Measurements from ENCODE around the gene MORC2. TPM values are rescaled to one million over a fixed set of nuclear protein-coding genes. Genes with fewer than 3 reads are reported as not detected.

Gene MORC2
- total RNA-seq, 2 donors from 2014 or later = 34.9 to 36.3 TPM

DNA sequence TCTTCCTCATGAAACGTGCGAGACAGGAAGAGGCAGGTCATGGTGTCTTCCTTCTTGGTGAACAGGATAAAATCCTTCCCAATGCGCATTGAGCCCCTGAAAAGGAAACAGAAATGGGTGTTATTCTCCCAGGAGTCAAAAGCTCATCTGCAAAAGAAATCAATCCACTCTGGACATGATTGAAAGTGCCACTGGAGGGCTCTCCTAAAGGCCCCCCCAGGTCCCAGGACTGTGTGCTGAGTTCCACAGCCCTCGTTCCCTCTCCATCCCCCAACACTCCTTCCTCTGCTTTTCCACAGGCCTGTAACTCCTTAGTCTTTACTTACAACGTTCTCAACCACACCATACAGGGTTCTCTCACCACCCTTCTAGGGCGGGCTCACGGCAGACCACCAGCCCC lies 22.2 kb downstream of the MORC2 start:
- H3K9ac ChIP-seq (ENCODE audit: extremely low read depth, low read length, poor library complexity, severe bottlenecking) = no peak overlapping the region
- peaks cover 7% of the 10 kb centered on the region for H3K4me1 ChIP-seq (ENCODE audit: control insufficient read depth, insufficient read depth, low read length)
- H3K9me3 Mint-ChIP-seq = no peaks in the 10 kb centered on the region
- peaks cover 95% of the 10 kb centered on the region for H3K36me3 ChIP-seq (ENCODE audit: control insufficient read depth, insufficient read depth, low read length)
- no peaks in the 10 kb centered on the region for H3K27me3 Mint-ChIP-seq (ENCODE audit: insufficient read depth)
- no peaks in the 10 kb centered on the region for H3K27me3 ChIP-seq (ENCODE audit: control insufficient read depth, insufficient read depth, low read length, poor library complexity, severe bottlenecking)
- H3K27ac ChIP-seq (ENCODE audit: low read depth, low read length) = no peak overlapping the region
- H3K4me3 Mint-ChIP-seq = no peak overlapping the region
- TF ChIP-seq, protein P1, sequence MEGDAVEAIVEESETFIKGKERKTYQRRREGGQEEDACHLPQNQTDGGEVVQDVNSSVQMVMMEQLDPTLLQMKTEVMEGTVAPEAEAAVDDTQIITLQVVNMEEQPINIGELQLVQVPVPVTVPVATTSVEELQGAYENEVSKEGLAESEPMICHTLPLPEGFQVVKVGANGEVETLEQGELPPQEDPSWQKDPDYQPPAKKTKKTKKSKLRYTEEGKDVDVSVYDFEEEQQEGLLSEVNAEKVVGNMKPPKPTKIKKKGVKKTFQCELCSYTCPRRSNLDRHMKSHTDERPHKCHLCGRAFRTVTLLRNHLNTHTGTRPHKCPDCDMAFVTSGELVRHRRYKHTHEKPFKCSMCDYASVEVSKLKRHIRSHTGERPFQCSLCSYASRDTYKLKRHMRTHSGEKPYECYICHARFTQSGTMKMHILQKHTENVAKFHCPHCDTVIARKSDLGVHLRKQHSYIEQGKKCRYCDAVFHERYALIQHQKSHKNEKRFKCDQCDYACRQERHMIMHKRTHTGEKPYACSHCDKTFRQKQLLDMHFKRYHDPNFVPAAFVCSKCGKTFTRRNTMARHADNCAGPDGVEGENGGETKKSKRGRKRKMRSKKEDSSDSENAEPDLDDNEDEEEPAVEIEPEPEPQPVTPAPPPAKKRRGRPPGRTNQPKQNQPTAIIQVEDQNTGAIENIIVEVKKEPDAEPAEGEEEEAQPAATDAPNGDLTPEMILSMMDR (conservative IDR thresholded peaks at IDR 0.05) = no peak
- peaks cover 4% of the 10 kb centered on the region for H3K4me1 Mint-ChIP-seq
- peak overlapping the region; percentile 71 for H3K27ac Mint-ChIP-seq
- H3K4me3 ChIP-seq (ENCODE audit: low read length) = no peak overlapping the region
- H3K9me3 ChIP-seq (ENCODE audit: control insufficient read depth, low read length) = no peaks in the 10 kb centered on the region
- H3K36me3 Mint-ChIP-seq (ENCODE audit: low read depth) = peaks cover 71% of the 10 kb centered on the region
- WGBS, 2 experiments (ENCODE audit: insufficient coverage in 1 of 2, insufficient read length in 1 of 2) = 85 to 93% methylated on average over 5 to 7 of the region's 7 CpGs
- DNase-seq = no peak

DNA sequence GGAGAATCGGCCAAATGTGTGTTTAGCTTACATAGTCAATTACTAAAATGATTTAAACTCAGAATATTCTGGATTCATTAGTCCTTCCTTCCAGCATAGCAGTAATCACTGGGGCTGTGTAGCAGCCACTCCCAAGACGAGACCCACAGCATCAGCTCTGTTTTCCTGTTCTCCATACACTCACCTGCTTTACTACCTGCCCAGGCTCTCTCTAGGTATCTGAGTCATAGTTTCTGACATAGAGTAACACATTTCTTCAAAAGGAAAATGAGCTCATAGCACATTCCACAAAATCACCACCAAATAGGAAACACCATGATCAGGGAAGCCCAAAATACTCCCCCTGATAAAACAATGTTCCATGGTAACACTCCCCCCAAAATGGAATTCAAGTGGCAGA lies 22.9 kb downstream of the MORC2 start:
- 90% methylated on average over 1 of the region's 2 CpGs; no CpG with 5 or more reads in 1 of the 2 experiments for WGBS, 2 experiments (ENCODE audit: insufficient coverage in 1 of 2, insufficient read length in 1 of 2)
- H3K4me3 Mint-ChIP-seq = no peak overlapping the region

DNA sequence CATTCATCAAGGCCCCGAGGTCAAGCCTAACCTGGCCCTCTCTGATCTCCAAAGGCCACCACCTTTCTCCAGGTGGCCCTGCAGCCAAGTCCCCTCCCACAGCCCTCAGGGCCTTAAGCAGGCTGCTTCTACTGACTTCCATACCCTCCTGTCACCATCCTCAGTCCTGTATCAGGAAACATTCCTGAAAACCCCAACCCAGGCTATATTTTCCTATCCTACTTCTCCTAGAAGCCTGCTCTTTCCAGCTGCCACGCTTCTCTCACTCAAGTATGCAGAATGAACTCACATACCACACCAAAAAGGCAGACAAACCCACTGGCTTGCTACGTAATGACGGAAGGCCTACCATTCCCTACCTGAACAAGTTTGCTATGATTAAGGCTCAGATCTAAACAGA lies 23.6 kb downstream of the MORC2 start:
- no peaks in the 10 kb centered on the region for H3K27me3 ChIP-seq (ENCODE audit: control insufficient read depth, insufficient read depth, low read length, poor library complexity, severe bottlenecking)
- H3K9ac ChIP-seq (ENCODE audit: extremely low read depth, low read length, poor library complexity, severe bottlenecking) = no peak overlapping the region
- Mint-ChIP-seq H3K9me3 (no peaks in the 10 kb centered on the region), H3K27me3 (ENCODE audit: insufficient read depth) (no peaks in the 10 kb centered on the region), H3K36me3 (ENCODE audit: low read depth) (peaks cover 71% of the 10 kb centered on the region), H3K4me1 (peaks cover 4% of the 10 kb centered on the region), H3K27ac (no peak overlapping the region), H3K4me3 (no peak overlapping the region)
- peaks cover 7% of the 10 kb centered on the region for H3K4me1 ChIP-seq (ENCODE audit: control insufficient read depth, insufficient read depth, low read length)
- H3K36me3 ChIP-seq (ENCODE audit: control insufficient read depth, insufficient read depth, low read length) = peaks cover 95% of the 10 kb centered on the region
- no peak overlapping the region for H3K27ac ChIP-seq (ENCODE audit: low read depth, low read length)
- WGBS, 2 experiments (ENCODE audit: insufficient coverage in 1 of 2, insufficient read length in 1 of 2) = 97 to 100% methylated on average over 1 to 4 of the region's 4 CpGs
- H3K4me3 ChIP-seq (ENCODE audit: low read length) = no peak overlapping the region
- no peak for DNase-seq
- TF ChIP-seq, protein P1 (conservative IDR thresholded peaks at IDR 0.05) = no peak
- no peaks in the 10 kb centered on the region for H3K9me3 ChIP-seq (ENCODE audit: control insufficient read depth, low read length)

More for the DNA sequence above, 22.9 kb downstream of the MORC2 start:
- Histone ChIP-seq H3K27me3 (ENCODE audit: control insufficient read depth, insufficient read depth, low read length, poor library complexity, severe bottlenecking) (no peaks in the 10 kb centered on the region), H3K4me1 (ENCODE audit: control insufficient read depth, insufficient read depth, low read length) (peaks cover 7% of the 10 kb centered on the region), H3K9ac (ENCODE audit: extremely low read depth, low read length, poor library complexity, severe bottlenecking) (no peak overlapping the region), H3K36me3 (ENCODE audit: control insufficient read depth, insufficient read depth, low read length) (peaks cover 95% of the 10 kb centered on the region), H3K4me3 (ENCODE audit: low read length) (no peak overlapping the region), H3K27ac (ENCODE audit: low read depth, low read length) (no peak overlapping the region), H3K9me3 (ENCODE audit: control insufficient read depth, low read length) (no peaks in the 10 kb centered on the region)
- Mint-ChIP-seq H3K27ac (no peak overlapping the region), H3K36me3 (ENCODE audit: low read depth) (peaks cover 71% of the 10 kb centered on the region), H3K27me3 (ENCODE audit: insufficient read depth) (no peaks in the 10 kb centered on the region), H3K9me3 (no peaks in the 10 kb centered on the region), H3K4me1 (peaks cover 4% of the 10 kb centered on the region)
- no peak for DNase-seq
- TF ChIP-seq, protein P1 (conservative IDR thresholded peaks at IDR 0.05) = no peak

All from endodermal cell (in vitro differentiated cells).